NCI-H2081 treated with DMSO at 0.1 percent for 48 hours (cell line): ENCODE data around the gene ZNF407.

ENCODE experiments used
- DNase-seq: peaks from one replicate; lab custom pipeline; 2025; lab: John Stamatoyannopoulos, UW

ZNF407 gene

GRCh38 chr18:74880706-74881278 lies 283.1 kb downstream of the ZNF407 start:
- no peak for DNase-seq

GRCh38 chr18:74892066-74892627 lies 294.5 kb downstream of the ZNF407 start:
- DNase-seq: no peak

GRCh38 chr18:74895686-74896085 lies 298.0 kb downstream of the ZNF407 start:
- DNase-seq: no peak

- DNase-seq: peak; percentile 77
These were observed 298.8 kb downstream of the ZNF407 start for GRCh38 chr18:74896390-74896991.

DNA sequence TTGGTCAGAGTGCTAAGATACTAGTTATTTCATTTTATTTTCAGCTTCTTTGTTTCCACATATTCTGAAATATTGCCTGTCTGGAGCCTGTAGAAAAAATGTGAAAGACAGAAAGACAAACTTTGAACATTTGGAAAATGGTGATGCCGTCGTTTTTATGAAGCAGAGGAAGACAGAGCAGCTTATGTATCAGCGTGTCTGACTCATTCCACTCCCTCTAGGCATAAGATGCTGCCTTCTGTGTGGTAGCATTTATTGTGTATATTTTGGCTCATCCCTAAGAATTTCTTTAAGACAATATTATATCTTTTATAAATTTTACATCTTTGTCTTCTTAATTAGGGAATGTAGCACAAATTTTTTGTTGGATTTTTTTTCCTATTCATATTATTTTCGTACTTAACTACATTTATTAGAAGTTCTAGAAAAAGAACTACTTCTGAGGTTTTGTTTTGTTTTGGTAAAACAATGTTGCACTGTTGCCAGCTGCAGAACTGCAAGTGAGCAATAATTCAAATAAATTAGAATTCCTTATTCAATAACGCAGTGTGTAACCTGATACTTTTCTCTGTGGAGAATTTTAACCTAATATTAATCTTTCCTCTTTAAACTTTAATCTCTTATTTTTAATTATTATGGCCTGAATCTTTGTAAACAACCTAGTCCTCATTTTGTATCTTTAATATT lies 300.4 kb downstream of the ZNF407 start:
- DNase-seq: no peak

GRCh38 chr18:74898965-74899364 lies 301.3 kb downstream of the ZNF407 start:
- peak; percentile 84 for DNase-seq

- DNase-seq: peak; percentile 70
These were observed 301.9 kb downstream of the ZNF407 start for GRCh38 chr18:74899554-74899953.

- no peak for DNase-seq
These were observed 303.9 kb downstream of the ZNF407 start for GRCh38 chr18:74901362-74902146.

DNA sequence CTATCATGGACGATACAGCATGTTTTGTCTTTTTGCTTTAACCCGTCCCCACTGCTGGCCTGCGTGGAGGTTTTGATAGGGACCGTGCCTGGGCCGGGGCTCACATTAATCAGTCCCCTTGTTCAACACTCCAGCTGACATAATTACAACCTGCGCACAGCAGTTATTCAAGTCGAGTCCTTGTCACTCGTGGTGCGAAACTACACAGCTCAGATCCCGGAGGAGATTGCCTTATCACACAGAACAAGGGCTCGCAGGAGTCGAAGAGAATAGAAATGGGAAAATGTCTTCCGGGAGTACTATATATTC lies 304.4 kb downstream of the ZNF407 start:
- DNase-seq: peak; percentile 71

DNA sequence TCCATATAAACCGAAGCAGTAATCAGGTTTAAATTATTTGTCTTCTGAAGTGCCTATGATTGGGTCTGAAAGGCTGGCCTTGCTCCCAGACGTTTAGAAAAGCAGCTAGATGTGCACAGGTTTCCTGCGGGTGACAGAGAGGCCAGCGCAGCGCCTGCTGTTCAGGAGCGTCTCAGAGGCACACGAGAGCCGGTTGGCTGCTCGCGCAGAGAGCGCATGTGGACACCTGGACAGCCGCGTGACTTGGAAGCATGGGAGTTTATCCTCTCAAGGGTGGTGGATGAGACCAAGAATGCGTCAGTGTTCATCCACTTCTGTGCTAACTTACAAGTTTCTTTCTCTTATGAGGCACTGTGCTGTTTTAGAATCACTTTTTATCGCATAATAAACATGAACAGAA lies 307.6 kb downstream of the ZNF407 start:
- peak; percentile 80 for DNase-seq

DNA sequence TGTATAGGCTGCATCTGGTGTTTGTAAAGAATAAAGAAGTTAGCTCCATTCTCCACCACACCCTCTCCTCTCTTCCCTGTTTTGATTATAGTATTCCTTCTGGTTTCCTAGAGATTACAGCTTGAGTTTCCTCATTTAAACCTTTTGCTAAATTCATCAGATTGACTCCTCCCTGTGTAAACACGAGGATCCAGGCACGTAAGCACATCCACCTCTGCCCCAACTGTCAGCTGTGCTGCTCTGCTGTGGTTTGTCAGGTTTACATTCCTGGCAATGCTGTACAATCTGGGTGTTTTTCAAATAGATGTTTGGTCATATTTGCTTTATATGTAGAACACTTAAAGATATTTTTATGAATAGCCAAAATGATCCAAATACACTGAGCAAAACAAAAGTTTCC lies 308.5 kb downstream of the ZNF407 start:
- peak; percentile 39 for DNase-seq

- no peak for DNase-seq
These were observed 316.5 kb downstream of the ZNF407 start for GRCh38 chr18:74914052-74914591.

DNA sequence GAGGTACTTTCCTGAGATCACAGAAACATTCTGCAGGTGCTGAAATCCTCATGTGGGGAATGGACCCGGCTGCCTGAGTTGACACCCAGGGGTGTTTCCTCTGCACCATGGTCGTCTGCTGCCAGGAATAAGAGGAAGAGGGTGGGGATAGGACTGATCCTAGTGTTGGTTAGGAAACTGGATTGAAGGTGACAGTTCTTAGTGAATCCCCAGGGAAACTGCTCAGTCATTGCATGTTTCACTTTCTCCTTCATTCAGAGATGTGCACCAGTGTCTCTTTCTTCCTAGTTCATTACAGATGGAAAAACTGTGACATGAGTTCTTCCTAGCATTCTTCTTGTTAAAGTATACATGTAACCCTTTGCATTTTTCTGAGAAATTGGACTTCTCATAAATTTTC lies 317.0 kb downstream of the ZNF407 start:
- DNase-seq: no peak

DNA sequence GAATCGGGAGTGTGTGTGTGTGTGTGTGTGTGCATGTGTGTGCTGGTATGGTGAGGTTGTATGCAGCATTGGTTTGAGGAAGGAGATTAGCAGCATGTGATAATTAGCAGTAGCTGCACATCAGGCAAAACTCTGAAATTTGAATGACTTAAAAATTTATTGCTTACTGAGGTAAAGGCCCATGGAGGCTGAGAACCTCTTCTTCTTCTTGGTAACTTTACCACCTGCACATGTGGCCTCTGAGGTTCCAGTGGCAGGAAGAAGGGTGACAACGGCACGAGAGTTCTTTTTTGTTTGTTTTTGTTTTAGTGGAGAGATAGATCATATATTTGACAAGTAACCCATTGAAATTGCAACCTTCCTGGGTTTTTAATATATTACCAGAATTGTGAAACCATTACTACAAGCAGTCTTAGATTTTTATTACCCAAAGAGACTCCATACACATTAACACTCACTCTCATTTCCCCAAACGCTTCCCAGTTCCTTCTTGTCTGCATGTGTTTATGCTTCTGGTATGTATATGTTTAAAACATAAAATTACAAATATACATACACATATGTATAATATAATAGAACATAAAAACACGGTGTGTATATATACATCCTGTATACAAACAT lies 319.2 kb downstream of the ZNF407 start:
- no peak for DNase-seq

- no peak for DNase-seq
These were observed 320.7 kb downstream of the ZNF407 start for GRCh38 chr18:74918276-74918790.

DNA sequence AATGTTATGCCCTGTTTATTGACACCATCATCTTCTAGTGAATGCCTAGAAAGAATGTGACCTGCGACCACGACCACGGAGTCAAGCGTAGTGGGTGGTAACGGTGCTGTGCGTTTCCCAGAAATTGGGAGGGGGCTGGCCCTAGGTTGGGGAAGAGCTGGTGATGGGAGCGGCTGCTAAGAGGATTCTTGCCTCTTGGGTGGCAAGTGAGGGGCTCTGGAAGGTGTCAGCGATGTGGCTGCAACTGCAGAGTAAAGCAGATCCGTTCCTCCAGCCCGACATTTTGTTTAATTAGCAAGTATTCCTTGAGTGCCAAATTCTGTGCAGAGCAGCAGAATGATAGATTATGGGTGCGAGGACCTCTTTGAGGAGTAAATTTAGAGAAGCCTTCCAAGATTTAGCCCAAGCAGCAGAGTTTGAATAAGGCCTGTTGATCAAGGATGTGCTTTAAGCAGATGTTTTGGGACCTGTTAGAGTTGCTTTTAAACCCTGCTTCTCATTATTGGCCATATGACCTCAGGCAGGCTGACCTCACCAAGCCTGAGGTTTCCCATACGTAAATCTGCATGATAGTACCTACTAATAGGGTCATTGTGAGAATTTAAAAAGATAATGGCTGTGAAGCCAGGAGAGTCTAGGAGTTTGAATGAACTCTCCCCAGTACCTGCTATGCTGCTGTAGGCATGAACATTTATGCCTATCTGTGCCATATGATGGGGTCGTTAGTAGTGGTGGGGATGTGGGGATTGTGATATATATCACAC lies 323.6 kb downstream of the ZNF407 start:
- no peak for DNase-seq

- no peak for DNase-seq
These were observed 328.4 kb downstream of the ZNF407 start for GRCh38 chr18:74926051-74926450.

GRCh38 chr18:74928194-74928968 lies 330.7 kb downstream of the ZNF407 start:
- no peak for DNase-seq

GRCh38 chr18:74929110-74929509 lies 331.4 kb downstream of the ZNF407 start:
- no peak for DNase-seq

GRCh38 chr18:74930616-74931015 lies 332.9 kb downstream of the ZNF407 start:
- DNase-seq: no peak
